GM12892 (cell line): Measurements from ENCODE around the gene BRSK1.

Experiments
- POLR2A ChIP-seq: IDR thresholded peaks from 2 replicates; pipeline ENCODE4 v1.6.1; 2011; ENCODE audit warnings: low read depth, low read length, control low read depth
- POLR2AphosphoS5 ChIP-seq: IDR thresholded peaks from 2 replicates; pipeline ENCODE4 v1.6.1; 2011; ENCODE audit warnings: low read depth, low read length, control low read depth
- TAF1 ChIP-seq: IDR thresholded peaks from 2 replicates; pipeline ENCODE4 v1.6.1; 2011; ENCODE audit warnings: low read depth, mild to moderate bottlenecking, control low read depth, low read length, borderline replicate concordance

- no peak for TF ChIP-seq TAF1
- TF ChIP-seq POLR2A = no peak
- TF ChIP-seq POLR2AphosphoS5 = no peak
Measured at GRCh38 chr19:55276720-55277430, 6.9 kb upstream of the BRSK1 start.
